ENCODE data around the gene TNFRSF8. TPM values are rescaled to one million over a fixed set of nuclear protein-coding genes. Genes with fewer than 3 reads are reported as not detected.
"Not testable (repeated sequence)": the region's sequence is repeated elsewhere in the genome, so short reads cannot be mapped to it uniquely, and the experiment has no call there.

The TNFRSF8 gene
- total and polyA plus RNA-seq, 8 donors: 0.11 to 2.8 (median 0.21) TPM

- ATAC-seq (peak; percentile 89), DNase-seq (peak in 1 of 4 donors; percentile 61)
- Histone ChIP-seq H3K4me3 (no peak overlapping the region), H3K27ac (peak overlapping the region; percentile 11 to 53), H3K4me1 (peaks cover 0 to 17% of the 10 kb centered on the region in 2 donors), H3K36me3 (peaks cover 0 to 54% of the 10 kb centered on the region in 2 donors), H3K9me3 (no peaks in the 10 kb centered on the region), H3K27me3 (no peaks in the 10 kb centered on the region)
- intact Hi-C loops (cut with DNase I): no loop called here
- no peak for TF ChIP-seq CTCF (IDR thresholded peaks at IDR 0.05)
Measured at GRCh38 chr1:12032161-12032621, 30.9 kb upstream of the TNFRSF8 start.

DNA sequence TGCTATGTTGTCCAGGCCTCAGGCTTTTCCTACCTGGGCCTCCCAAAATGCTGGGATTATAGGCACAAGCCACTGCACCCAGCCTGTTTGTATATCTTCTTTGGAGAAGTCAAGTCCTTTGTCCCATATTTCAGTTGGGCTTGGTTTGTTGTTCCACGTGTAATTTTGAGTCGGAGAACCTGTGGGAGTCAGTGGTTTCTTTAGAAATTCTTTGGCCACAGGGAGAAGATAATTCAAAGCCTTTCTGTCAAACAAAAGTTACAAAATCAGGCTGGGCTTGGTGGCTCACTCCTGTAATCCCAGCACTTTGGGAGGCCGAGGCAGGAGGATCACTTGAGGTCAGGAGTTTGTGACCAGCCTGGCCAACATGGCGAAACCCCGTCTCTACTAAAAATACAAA lies 29.7 kb upstream of the TNFRSF8 start:
- H3K36me3 ChIP-seq: peaks cover 0 to 42% of the 10 kb centered on the region in 2 donors
- ATAC-seq; H3K27ac ChIP-seq; H3K27me3 ChIP-seq; H3K9me3 ChIP-seq; DNase-seq; intact Hi-C loops (cut with DNase I); H3K4me3 ChIP-seq: not testable (repeated sequence)
- H3K4me1 ChIP-seq: peaks cover 0 to 17% of the 10 kb centered on the region in 2 donors

GRCh38 chr1:12034381-12034801 lies 28.7 kb upstream of the TNFRSF8 start:
- no peak for ATAC-seq
- no peak for DNase-seq
- intact Hi-C loops (cut with DNase I): no loop called here
- Histone ChIP-seq H3K9me3 (no peaks in the 10 kb centered on the region), H3K27ac (peak overlapping the region in 1 of 2 donors; percentile 25), H3K4me3 (no peak overlapping the region), H3K4me1 (peaks cover 0 to 17% of the 10 kb centered on the region in 2 donors), H3K27me3 (no peaks in the 10 kb centered on the region), H3K36me3 (peaks cover 0 to 32% of the 10 kb centered on the region in 2 donors)
- no peak for TF ChIP-seq CTCF (IDR thresholded peaks at IDR 0.05)

DNA sequence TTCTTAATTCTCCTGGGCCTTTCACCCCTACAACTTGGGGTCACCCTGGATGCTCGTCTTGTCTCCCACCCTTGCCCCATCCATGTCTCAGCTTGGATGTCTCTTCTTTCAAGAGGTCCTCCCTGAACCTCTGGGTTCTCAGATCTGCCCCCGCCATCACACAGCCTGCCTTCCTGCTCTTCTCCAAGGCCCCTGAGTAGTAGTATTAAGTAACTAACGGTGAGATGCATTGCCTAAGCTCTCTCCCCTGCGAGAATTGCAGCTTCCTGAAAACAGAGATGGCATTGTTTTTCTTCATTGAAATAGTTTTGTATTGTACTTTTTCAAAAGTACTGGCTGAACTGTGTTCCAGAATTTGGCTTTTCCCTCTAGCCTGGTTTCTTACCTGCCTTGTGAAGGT lies 27.8 kb upstream of the TNFRSF8 start:
- no peaks in the 10 kb centered on the region for H3K27me3 ChIP-seq

GRCh38 chr1:12037486-12038355 lies 25.4 kb upstream of the TNFRSF8 start:
- Histone ChIP-seq H3K9me3 (no peaks in the 10 kb centered on the region), H3K4me1 (peaks cover 0 to 17% of the 10 kb centered on the region in 2 donors), H3K27ac (no peak overlapping the region), H3K4me3 (no peak overlapping the region), H3K36me3 (no peaks in the 10 kb centered on the region), H3K27me3 (no peaks in the 10 kb centered on the region)
- intact Hi-C loops (cut with DNase I): no loop called here
- ATAC-seq (no peak), DNase-seq (peak in 1 of 4 donors; percentile 40)
- no peak for TF ChIP-seq CTCF (IDR thresholded peaks at IDR 0.05)

More for the DNA sequence above, 27.8 kb upstream of the TNFRSF8 start:
- no peak for TF ChIP-seq CTCF (IDR thresholded peaks at IDR 0.05)
- DNase-seq: no peak
- H3K27ac ChIP-seq: peak overlapping the region in 1 of 2 donors; percentile 25
- no peaks in the 10 kb centered on the region for H3K9me3 ChIP-seq
- H3K4me3 ChIP-seq: no peak overlapping the region
- intact Hi-C loops (cut with DNase I): no loop called here
- ATAC-seq: no peak
- peaks cover 0 to 23% of the 10 kb centered on the region in 2 donors for H3K36me3 ChIP-seq
- H3K4me1 ChIP-seq: peaks cover 0 to 17% of the 10 kb centered on the region in 2 donors
